Mesothelial cell of epicardium (in vitro differentiated cells): ENCODE results near the gene KIF25. TPM values are rescaled to one million over a fixed set of nuclear protein-coding genes. Genes with fewer than 3 reads are reported as not detected.

Experiments
- DNase-seq, 2 experiments: peaks; one replicate each; pipeline ENCODE4 v3.0.0; 2021; ENCODE audit warnings: low spot score in 2 of 2; ENCODE audit not compliant: unreplicated experiment in 2 of 2
- H3K27ac Mint-ChIP-seq: 2 replicates; pipeline ENCODE4 v1.8.0; 2021; ENCODE audit warnings: mixed read lengths
- H3K27me3 Mint-ChIP-seq: 2 replicates; pipeline ENCODE4 v1.8.0; 2021; ENCODE audit warnings: low read depth, mixed read lengths
- H3K36me3 Mint-ChIP-seq: 2 replicates; pipeline ENCODE4 v1.8.0; 2021; ENCODE audit warnings: mixed read lengths
- H3K4me1 Mint-ChIP-seq: 2 replicates; pipeline ENCODE4 v1.8.0; 2021; ENCODE audit warnings: mixed read lengths
- H3K4me3 Mint-ChIP-seq: 2 replicates; pipeline ENCODE4 v1.8.0; 2021; ENCODE audit warnings: mild to moderate bottlenecking, moderate library complexity, mixed read lengths
- H3K9me3 Mint-ChIP-seq: 2 replicates; pipeline ENCODE4 v1.8.0; 2021; ENCODE audit warnings: mixed read lengths
- CTCF ChIP-seq: fragments of 200-600 bp; sonication (generic); IDR thresholded peaks from one replicate; pipeline ENCODE4 v1.5.0; 2021; ENCODE audit warnings: antibody characterized with exemption; ENCODE audit not compliant: unreplicated experiment
- total RNA-seq: library from RNA; stranded (reverse); gene quantifications from 3 replicates; pipeline ENCODE4 v1.2.1, GENCODE V29; 2021

Gene KIF25
- total RNA-seq, 1 donor from 2014 or later = 1.6 TPM

DNA sequence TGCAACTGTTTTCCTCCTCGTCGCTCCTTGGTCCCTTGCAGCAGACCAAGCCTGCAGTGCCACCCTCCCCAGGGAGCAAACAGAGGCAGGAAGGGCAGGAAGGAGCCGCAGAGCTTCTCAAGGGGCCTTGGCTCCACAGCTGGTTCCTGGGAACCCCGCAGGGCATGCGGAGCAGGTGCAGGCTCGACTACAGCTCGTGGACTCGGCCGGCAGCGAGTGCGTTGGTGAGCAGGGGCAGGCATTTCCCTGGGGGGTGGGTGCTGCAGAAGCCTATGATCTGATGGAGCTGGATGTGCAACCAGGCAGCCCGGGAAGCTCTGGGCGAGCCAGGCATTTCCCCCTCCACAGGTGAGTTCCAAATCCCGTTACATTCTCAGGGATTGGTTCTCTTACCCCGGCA, 44.5 kb downstream of the KIF25 start:
- Mint-ChIP-seq H3K9me3 (peaks cover 26% of the 10 kb centered on the region), H3K4me1 (no peaks in the 10 kb centered on the region), H3K27me3 (no peaks in the 10 kb centered on the region), H3K27ac (no peak overlapping the region), H3K36me3 (peaks cover 12% of the 10 kb centered on the region), H3K4me3 (no peak overlapping the region)
- DNase-seq = no peak
- no peak for TF ChIP-seq CTCF

DNA sequence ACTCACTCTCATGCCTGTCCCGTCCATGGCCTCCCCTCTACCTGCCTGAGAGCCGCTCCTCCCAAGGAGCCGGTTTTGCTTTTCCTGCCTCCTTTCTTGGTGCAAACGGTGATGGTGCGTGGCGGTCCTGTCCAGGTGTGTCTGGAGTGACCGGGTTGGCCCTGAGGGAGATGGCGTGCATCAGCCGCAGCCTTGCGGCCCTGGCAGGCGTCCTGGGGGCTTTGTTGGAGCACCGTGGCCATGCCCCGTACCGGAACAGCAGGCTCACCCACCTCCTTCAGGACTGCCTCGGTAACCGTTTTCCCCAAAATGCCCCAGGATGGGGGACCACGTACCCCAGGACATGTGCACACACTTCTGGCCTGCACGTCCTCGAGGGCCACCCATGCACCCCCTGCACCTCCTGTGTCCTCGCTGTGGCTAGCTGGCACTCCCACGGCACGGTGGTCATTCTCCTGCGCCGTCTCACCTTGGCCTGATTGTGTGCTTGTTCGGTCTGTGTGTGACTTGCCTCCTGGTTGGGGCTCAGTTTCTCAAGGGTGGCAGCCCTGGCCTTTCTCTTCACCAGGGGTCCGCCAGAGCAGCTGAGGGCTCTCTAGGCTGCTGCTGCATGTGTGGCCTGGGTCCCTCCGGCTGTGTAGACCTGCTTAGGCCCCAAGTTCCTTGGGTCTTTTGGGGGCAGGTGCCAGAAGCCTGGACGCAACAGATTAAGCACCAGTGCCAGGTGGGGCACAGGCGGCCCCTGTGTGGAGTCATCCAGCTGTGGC, 45.1 kb downstream of the KIF25 start:
- no peaks in the 10 kb centered on the region for H3K27me3 Mint-ChIP-seq
- no peaks in the 10 kb centered on the region for H3K4me1 Mint-ChIP-seq
- no peak overlapping the region for H3K27ac Mint-ChIP-seq
- TF ChIP-seq CTCF = no peak
- no peak overlapping the region for H3K4me3 Mint-ChIP-seq
- peaks cover 8% of the 10 kb centered on the region for H3K36me3 Mint-ChIP-seq
- no peak for DNase-seq
- H3K9me3 Mint-ChIP-seq = peaks cover 22% of the 10 kb centered on the region

GRCh38 chr6:168043193-168043847, 45.8 kb downstream of the KIF25 start:
- H3K36me3 Mint-ChIP-seq = peaks cover 7% of the 10 kb centered on the region

DNA sequence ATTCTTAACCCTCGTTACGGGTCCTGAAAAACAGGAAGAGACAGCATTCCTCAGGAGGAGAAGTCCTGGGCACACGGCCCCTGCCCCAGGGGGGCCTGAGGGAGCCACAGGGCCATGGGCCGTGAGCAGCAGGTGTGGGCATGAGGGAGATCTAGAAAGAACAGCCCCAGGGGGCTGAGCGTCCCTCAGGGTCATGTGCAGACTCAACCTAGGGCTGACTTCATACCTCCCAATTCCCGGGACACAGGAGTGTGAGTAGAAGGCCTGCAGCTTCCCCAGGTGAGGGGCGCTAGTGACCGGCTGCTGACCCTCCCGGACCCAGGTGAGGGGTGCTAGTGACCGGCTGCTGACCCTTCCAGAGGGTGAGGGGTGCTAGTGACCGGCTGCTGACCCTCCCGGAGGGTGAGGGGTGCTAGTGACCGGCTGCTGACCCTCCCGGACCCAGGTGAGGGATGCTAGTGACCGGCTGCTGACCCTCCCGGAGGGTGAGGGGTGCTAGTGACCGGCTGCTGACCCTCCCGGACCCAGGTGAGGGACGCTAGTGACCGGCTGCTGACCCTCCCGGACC, 46.5 kb downstream of the KIF25 start:
- no peak for TF ChIP-seq CTCF
- Mint-ChIP-seq H3K4me3 (no peak overlapping the region), H3K4me1 (no peaks in the 10 kb centered on the region), H3K9me3 (peaks cover 13% of the 10 kb centered on the region), H3K27me3 (no peaks in the 10 kb centered on the region), H3K27ac (no peak overlapping the region), H3K36me3 (peaks cover 3% of the 10 kb centered on the region)
- no peak for DNase-seq

More at GRCh38 chr6:168043193-168043847, 45.8 kb downstream of the KIF25 start:
- Mint-ChIP-seq H3K4me3 (no peak overlapping the region), H3K4me1 (no peaks in the 10 kb centered on the region), H3K27ac (no peak overlapping the region), H3K9me3 (peaks cover 17% of the 10 kb centered on the region), H3K27me3 (no peaks in the 10 kb centered on the region)
- TF ChIP-seq CTCF = no peak
- DNase-seq = no peak

DNA sequence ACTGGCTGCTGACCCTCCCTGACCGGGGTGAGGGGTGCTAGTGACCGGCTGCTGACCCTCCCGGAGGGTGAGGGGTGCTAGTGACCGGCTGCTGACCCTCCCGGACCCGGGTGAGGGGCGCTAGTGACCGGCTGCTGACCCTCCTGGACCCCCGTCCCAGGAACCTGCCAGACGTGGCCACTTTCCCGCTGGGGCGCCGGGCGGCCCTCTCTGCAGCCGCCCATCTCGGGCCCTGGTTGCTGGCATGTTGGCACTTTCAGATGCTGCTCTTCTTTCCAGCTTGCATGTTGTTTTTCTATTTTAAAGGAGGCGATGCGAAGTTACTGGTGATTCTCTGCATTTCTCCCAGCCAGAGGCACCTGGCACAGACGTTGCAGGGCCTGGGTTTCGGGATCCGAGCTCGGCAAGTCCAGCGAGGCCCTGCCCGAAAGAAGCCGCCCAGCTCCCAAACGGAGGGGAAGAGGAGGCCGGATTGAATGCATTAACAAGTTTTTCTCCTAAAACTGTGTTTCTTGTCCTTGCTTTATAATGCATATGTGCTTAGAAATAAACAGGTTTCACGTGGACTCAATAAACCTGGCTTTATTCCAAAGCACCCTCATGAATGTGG, 47.2 kb downstream of the KIF25 start:
- no peak overlapping the region for H3K27ac Mint-ChIP-seq
- peaks cover 9% of the 10 kb centered on the region for H3K9me3 Mint-ChIP-seq

More for the DNA sequence above, 47.2 kb downstream of the KIF25 start:
- TF ChIP-seq CTCF = no peak
- H3K36me3 Mint-ChIP-seq = peaks cover under 1% of the 10 kb centered on the region
- DNase-seq = no peak
- no peak overlapping the region for H3K4me3 Mint-ChIP-seq
- H3K4me1 Mint-ChIP-seq = no peaks in the 10 kb centered on the region
- no peaks in the 10 kb centered on the region for H3K27me3 Mint-ChIP-seq
